RKO (cell line): ENCODE measurements around the gene PARD3B.

ENCODE experiments used
- DNase-seq: peaks from one replicate; pipeline ENCODE4 v3.0.0-alpha.2; 2016; ENCODE audit warnings: low spot score

The PARD3B gene, protein sequence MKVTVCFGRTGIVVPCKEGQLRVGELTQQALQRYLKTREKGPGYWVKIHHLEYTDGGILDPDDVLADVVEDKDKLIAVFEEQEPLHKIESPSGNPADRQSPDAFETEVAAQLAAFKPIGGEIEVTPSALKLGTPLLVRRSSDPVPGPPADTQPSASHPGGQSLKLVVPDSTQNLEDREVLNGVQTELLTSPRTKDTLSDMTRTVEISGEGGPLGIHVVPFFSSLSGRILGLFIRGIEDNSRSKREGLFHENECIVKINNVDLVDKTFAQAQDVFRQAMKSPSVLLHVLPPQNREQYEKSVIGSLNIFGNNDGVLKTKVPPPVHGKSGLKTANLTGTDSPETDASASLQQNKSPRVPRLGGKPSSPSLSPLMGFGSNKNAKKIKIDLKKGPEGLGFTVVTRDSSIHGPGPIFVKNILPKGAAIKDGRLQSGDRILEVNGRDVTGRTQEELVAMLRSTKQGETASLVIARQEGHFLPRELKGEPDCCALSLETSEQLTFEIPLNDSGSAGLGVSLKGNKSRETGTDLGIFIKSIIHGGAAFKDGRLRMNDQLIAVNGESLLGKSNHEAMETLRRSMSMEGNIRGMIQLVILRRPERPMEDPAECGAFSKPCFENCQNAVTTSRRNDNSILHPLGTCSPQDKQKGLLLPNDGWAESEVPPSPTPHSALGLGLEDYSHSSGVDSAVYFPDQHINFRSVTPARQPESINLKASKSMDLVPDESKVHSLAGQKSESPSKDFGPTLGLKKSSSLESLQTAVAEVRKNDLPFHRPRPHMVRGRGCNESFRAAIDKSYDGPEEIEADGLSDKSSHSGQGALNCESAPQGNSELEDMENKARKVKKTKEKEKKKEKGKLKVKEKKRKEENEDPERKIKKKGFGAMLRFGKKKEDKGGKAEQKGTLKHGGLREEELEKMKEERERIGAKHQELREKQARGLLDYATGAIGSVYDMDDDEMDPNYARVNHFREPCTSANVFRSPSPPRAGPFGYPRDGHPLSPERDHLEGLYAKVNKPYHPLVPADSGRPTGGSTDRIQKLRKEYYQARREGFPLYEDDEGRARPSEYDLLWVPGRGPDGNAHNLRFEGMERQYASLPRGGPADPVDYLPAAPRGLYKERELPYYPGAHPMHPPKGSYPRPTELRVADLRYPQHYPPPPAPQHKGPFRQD (N-terminal part only)

DNA sequence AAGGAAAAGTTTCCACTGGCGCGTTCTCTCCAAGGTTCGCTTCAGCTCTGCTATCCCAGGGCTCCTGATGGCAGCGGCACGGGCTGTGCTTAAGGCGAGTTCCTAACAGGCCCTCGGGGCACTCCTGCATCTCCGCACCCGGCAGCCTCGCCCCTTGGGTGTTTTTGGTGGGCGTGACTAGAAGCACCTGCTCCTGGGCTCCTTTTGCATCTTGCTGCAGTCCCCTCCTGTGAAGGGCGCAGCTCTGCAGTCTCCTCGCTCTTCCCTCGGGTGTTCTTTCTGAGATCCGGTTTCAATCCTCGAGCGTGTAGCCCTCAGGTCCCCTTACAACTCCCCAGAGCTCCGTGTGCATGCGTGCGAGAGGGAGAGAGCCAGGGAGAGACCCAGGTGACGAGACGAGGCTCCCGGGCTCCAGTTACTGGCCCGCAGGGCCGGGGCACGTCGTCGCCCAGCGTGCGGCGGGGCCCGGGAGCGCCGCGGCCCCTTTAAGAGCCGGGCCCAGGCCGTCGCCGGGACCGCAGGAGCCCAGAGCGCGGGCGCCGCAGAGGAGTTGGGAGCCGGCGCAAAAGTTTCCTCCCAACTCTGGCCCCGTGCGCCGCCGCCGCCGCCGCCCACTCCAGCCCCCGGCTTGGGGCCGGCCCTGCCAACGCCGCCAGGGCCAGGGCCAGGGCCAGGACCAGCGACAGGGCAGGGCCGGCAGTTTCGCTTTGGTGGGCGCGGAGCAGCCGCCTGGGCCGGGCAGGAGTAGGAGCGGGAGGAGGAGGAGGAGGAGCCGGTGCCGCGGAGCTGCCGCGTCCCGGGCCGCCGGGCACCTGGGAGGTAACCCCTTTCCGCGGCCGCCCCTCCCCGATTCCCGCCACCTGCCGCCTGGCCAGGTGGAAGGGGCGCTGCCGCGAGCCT, at the start of gene PARD3B:
PARD3B (plus strand) TSS at position 515 of the 900 bp plus-strand sequence. CDS start 525 bp downstream, outside the sequence.
- DNase-seq = peak; percentile 62

DNA sequence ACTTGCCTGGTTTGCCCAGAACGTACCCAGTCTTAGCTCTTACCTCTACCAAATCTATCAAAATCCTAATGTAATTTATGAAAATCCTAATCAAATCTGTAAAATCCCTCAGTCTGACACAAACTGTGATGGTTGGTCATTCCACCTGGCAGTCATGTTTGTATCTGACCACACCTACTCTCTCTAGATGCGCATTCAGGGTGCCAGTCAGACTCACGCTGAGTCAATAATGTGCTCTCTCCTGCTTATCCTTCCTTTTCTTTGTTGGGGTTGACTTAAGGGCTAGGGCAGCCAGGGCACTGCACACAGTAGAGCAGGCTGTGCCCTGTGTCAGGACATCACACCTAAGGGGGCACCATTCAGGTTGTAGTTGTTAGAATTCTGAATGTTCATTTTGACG, 48.5 kb upstream of the PARD3B start:
- DNase-seq = no peak

DNA sequence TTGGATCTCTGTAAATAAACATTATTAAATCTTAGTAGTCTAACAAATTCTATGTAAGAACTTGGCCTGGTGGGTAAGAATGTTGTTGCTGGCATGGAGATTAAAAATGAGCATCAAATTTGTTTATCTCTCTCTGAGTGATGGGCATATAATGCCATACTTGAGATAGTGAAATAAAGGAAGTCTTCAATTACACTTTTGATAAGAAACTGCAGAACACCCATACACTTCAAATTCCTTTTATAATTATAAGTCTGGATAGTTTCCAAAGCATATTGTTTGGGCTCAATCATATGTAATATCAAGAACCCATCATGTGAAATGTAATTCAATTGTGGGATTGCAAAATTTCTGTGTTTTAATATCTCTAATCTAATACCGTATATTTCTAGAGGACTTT, 47.4 kb upstream of the PARD3B start:
- no peak for DNase-seq

DNA sequence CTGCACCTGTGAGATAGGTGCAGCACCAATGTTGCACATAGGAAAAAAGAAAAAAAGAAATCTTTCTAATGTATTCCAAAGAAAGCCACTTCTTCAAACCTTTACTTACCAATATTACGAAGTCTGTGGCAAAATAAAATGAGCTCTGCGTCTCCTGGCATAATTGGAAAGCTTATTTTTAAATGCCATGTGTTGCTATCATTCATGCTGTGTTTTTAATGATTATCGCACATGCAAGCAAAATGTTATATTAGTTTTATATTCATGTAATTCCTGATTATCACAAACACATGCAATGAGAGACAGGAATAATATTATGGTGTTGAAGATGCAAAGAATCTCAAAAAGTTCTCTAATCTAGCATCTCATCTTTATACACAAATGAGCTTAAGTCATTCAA, 47.0 kb upstream of the PARD3B start:
- no peak for DNase-seq

DNA sequence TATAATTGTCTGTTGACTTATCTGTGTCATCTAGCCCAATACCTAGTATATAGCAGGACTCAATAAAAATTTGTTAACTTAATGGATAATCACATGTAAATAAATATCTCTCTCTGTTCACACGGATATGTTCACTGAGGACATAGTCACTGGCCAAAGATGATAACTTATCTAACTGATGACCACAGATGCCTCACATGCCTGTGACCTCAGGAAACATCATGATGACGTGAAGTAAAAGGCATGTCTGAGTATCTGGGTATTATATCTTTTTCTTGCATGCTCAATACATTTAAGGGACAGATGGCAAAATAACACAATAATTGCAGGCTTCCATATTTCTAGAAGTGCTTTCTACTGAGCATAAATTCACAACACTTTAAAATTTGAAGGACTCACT, 41.4 kb upstream of the PARD3B start:
- DNase-seq = peak; percentile 2

DNA sequence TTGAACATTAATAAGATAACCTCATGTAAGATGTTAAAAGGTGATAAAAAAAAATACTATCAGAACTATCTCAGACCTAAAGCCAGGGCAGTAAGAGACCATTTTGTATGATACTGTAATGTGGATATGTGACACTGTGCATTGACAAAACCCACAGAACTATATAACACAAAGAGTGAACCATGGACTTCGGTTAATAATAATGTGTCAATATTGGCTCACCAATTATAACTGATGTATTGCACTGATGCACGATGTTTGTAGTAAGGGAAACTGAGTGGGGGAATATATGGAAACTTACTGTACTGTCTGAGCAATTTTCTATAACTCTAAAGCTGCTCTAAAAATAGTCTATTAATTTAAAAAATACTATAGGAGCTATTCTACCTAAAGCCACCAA, 40.7 kb upstream of the PARD3B start:
- DNase-seq = no peak

DNA sequence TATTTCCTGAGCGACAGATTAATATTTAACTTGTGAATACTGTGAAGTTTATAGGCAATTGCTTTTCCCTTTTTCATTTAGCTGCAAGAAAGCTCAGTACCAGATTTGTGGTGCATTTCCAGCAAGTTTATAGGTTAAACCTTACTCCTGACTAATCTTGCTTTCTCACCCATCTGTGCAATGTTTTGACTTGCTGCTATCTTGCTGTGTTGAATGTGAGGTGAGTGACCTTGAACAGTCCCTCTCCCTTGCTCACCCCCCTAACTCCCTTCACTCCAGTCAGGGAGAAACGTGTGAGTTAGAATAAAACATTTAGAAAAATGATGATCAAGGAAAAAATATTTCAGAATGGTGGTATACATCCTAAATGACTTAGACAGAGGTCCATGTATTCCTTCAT, 39.8 kb upstream of the PARD3B start:
- no peak for DNase-seq

DNA sequence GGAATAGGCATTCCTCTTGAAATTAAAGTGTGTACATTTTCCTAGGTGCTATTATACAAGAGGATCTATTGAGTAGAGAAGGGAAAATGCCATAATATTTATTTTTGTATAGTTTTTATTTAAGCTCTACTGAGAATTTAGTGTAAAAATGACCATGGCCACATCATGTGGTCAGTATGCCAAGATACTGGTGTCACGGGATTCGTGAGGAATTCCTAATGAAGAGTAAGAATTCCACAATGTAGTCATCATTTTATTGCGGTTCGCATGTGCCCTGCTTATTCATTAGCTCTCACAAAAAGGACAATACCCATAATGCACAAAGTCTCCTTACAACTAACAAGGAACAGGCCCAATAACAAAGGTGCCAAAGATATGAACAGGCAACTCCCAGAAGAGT, 39.3 kb upstream of the PARD3B start:
- peak; percentile 39 for DNase-seq

DNA sequence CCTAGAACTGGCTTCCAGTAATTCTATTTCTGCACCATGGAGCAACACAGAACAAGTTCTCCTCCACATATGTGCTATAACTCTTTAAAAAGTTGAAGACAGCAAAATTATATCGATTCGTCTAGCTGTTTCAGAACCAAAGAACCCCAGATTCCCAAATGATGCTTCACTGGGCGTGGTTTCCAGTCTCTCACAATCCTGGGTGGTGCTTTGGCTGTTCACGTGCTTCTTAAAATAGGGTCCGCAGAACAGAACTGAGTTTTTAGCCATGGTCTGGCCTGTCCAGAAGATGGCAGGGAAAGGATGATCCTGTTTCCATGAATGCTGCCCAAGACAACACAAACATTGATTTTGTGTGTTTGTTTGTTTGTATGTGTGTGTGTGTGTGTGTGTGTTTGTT, 37.6 kb upstream of the PARD3B start:
- no peak for DNase-seq

DNA sequence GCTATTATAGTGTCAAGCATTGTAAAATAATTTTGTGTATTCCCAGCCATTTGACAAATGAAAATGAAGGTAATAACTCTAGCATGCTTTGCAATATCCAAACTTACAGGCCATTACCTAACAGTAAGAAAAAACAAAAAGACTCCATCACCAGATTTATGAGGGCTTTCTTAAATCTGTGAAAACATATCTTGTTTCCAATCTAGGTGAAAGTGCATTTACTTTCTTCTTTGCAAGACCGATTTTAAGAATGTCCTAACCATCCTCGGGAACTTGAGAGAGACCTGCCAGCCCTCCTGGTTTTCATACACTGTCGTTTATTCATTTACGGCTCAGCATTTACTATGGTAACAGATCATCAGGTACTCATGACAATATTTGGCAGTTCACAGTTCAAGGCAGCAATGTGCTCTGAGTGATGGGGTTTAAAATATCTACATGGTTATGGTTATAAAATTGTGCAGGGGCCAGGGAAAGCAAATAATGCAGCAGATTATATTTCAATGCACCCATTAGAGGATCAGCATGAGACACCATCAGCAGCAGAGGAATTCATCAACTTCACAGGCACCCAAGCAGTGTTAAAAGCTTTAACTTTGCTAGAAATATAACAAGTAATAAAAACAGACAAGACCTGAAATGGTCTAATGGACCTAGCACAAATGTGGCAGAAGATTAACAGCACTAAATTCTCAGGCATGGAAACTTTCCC, 34.4 kb upstream of the PARD3B start:
- no peak for DNase-seq

DNA sequence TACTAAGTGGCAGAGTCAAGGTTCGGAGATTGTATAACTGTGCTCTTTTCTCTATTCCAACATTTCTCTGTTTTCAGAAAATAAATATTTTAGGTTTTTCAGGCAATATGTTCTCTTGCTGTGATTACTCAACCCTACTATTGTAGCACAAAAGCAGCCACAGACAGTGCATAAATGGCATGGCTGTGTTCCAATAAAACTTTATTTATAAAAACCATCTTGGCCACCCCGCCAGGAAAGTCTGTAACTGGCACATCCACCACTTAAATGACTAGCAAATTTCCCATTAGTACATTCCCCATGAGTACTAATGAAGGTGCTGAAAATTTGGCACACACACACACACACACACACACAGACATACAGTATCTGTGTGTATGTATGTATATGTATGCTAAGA, 30.8 kb upstream of the PARD3B start:
- no peak for DNase-seq

DNA sequence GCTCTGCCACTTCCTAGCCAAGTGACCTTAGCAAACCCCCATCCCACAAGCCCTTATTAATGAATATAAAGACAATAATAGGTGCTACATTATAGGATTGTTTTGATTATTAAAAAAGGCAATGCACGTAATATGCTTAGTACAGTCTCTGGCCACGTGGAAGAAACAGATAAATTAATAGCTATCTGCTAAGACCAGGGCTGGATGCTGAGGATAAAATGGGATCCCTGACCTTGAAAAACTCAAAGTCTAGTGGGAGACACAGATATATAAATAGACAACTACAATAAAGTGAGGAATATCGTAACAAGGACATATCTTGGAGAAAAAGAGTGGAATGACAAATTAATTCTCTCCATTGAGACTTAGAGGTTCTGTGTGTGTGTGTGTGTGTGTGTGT, 29.9 kb upstream of the PARD3B start:
- DNase-seq = no peak

DNA sequence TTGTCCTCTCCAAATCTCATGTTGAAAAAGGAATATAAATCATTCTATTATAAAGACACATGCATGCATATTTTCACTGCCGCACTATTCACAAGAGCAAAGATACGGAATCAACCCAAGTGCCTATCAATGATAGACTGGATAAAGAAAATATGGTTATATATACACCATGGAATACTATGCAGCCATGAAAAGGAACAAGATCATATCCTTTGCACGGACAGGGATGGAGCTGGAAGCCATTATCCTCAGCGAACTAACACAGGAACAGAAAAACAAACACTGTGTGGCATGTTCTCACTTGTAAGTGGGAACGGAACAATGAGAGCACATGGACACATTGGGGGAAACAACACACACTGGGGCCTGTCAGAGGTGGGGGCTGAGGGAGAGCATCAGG, 28.1 kb upstream of the PARD3B start:
- DNase-seq = no peak

DNA sequence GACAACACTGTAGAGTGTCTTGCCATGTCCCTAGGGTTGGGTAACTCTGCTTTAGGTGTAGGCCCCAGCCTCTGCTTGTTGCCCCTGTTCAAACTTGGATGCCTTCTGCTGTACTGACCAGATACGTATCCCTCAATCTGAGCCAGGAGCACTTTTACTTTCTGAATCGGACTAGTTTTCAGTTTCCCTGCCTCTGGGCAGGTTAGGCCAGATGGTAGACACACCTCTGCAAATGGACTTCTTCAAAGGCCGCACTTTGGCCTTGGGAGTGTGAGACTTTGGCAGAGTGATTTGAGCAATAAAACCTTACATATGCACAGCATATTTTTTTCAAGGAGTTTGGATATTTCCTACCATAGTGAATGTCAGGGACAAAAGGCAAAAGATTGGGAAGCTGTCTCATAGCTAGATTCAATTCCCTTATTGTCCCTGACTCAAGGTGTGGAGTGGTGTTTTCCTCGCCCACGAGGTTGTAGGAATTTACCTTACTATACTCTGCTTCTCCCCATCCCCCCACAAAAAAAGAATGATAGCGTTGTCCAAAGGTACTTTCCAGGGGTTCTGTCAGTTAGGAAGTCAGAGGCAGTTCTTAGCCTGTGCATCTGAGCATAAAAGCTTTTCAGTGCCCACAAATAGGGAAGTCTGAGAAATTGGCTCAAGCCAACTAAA, 15.3 kb upstream of the PARD3B start:
- no peak for DNase-seq

DNA sequence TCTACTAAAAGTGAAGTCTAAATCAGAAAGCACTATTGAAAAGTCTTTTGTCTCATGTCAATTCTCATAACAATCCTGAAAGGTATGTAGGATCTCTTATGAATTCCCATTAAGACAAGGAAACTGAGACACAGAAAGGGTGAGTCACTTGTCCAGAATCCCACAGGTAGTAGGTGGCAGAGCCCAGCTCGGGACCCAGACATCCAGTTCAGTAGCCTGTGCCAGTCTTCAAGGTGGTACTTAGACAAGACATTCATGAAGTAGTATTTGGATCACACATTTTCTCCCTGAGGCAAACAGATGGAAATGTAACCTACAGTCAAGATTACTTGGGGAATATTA, 14.8 kb upstream of the PARD3B start:
- DNase-seq = no peak

DNA sequence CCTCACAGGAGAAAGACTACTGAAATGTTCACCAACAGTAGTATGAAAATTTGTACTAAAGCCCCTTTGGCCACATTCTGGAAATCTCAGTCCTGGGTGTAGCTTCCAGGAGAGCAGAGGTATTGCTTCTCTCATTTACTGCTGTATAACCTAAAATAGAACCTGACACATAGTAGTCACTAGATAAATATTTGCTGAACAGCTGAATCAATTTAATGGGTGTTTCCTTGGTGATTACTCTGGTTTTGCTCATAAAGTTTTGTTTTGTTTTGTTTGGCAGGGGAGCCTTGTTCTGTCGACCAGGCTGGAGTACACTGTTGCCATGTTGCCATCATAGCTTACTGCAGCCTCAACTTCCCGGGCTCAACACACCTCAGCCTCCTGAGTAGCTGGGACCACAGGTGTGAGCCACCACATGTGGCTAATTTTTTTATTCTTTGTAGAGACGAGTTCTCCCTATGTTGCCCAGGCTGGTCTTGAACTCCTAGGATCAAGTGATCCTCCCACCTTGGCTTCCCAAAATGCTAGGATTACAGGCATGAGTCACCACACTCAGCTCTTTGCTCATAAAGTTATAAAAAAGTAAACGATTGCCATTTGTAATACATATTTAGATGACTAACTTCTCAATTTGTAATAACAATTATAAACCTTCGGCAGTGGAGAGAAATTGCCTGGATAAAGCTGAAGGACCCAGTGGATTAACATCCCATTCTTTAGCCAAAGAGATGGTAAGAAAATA, 11.5 kb upstream of the PARD3B start:
- DNase-seq = no peak

DNA sequence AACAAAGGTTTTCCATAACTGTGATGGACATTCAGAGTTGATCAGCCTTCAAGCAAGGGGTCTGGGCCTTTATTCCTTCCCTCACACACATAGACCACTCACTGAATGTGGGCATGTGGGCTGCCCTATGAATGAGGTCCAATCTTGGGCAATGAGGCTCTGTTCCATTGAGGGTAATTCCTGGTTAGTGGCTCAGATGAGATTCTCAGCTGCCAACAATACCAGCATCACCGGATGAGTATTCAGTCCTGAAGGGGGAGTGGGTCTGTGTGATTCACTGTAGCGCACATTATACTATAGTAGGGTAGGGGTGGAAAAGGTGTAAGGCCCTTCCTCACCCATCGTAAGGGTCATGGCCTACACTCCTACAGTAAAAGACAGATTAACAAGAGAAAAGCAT, 9.9 kb upstream of the PARD3B start:
- DNase-seq = no peak

DNA sequence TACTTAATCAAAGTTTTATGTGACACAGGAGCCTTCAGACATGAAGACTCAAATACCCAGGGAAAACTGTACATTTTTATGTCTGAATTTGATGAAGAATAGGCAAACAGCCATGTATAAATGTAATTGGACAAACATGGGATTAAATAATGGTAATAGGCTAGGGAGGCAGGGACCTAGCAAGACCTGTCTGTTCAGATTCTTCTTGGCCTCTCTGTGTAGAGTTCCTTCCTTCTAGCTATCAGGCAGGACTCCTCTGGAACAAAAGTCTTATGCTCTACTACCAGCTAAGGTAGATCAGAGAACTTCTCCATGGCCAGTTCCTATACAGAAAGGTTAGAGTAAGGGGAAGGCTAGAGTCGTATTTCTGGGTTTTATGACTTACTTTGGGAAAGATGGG, 9.5 kb upstream of the PARD3B start:
- no peak for DNase-seq

DNA sequence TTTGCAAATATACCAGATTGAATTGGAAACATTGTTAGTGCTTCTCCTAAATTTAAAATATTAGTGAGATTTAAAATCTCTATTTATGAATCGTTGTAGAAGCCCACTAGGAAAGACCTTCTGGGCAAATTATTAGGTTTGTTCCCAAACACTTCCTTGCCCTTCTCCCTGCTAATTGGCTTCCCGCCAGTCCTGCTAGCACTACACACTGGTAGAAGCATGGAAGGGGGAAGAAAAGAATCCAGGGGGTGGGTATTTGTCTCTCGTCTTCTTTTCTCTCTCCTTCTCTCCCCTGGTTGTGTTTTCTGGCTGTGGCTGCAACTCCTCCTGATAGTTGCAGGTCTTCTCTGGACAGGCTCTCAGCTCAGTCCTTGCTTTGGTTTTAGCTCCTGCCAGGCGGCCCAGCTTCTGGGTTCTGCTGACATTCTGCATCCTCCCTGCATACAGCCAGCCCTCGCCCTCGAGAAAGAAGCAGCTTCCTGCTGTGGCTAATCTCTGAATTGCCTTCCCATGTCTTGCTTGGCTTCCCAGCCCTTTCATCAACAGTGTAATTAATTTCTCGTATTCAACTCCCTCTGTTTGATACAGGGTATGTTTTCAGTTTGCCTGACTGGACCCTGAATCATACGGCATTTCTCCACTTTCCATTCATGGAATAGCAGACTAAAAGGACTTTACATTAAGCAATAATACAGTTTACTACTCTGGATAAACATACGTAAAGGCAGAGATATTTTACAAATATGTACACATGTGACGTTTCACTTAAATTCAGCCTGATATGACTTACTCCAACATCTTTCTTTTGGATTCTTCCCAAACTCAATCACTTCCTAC, 6.9 kb upstream of the PARD3B start:
- DNase-seq = no peak
